ENCODE data around the gene SMAD2.
"Not testable (repeated sequence)": the region's sequence is repeated elsewhere in the genome, so short reads cannot be mapped to it uniquely, and the experiment has no call there.

Gene SMAD2

DNA sequence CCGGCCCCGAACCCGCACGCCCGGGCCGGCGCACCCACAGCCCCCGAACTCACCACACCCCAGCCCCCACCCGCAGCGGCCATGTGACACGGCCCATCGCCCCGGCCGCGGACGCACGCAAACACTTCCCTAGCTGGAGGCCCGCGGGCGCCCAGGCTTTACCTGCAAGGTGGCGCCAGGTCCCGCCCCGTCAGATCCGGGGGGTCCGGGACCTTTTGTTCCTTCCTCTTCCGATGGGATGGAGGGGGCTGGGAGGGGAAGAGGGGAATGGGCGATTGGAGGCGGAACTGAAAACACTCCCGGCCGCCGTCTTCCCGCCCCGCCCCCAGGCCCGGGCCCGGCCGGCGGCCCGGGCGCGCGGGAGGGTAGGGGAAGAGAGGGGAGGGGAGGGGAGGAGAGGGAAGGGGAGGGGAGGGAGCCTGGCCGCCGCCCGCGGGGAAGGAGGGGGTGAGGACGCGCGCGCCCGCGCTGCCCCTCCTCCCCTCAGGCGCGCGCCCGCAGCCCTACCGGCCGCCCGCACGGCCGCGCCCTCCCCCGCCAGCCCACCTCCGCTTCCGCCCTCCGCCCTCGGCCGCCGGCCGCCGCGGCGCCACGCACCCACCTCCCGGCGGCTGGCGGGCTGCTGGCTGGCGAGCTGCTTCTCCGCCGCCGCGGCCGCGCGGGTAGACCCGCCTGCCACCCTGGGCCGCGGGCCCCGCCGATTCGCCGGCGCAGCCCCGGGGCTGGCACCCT is at the start of gene SMAD2:
Gene SMAD2, minus strand, starts transcription at position 461 of the 732 bp plus-strand sequence. CDS start 33,903 bp downstream, outside the sequence.
- peak; percentile 81 for DNase-seq

DNA sequence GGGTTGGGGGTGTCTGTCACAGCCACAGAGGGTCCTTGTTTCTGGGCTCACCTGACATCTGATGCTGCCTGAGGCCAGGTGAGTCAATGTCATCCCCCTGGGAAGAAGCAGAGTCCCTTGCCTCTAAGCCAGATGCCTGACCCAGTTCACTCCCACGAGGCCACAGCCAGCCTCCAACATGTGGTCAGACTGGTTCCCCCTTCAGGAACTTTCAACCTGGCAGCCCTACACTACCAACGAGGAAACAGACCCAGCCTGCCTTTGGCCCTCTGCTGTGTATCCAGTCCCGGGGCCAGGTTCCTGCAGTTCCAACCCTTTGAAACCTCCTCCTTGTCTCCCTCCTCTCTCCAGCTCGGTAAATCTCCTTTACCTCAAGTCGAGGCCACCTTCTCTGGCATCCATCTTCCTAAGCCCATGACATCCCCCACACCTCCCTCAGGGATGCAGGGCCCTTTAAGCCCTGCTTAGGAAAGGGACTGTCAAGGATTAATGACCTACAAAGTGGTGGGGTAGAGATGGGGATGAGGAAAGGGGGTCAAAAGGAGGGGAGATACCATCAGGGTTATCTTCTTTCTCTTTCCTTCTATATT is 49.2 kb upstream of the SMAD2 start:
- no peak for DNase-seq

DNA sequence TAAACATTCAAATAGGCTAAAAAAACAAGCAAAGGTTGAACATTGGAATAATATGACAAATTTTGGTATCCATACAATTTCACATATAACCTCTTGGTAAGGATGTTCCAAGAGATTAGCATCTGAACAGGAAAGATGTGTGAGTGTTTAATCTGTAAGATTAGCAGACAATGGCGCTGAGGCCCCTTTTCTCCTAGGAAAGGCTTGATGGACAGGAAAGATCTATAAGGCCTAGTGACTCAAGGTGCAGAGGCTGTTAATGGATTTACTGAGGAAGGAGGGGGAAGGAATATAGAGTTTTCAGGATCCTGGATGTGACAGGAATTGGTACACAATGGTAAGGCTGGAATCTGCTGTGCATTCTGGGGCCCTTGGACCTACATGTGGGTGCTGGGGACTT is 48.1 kb upstream of the SMAD2 start:
- no peak for DNase-seq

DNA sequence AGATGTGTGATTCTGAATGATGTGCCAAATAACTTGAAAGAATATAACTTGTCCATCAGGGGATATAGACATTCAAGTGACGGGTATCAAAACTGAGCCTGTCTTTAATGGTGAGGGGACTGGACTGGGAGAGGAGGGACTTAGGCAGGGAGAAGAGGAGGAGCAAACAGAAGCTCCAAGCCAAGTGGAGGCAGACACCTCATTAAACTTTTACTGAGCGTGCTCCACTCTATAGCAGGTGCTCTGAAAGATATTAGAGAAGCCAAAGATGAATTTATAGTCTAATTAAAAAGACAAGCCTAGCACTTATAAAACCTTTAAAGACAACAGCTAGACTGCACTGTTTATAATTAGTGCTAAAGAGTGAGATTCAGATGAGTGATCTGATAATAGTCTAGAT is 47.7 kb upstream of the SMAD2 start:
- no peak for DNase-seq

DNA sequence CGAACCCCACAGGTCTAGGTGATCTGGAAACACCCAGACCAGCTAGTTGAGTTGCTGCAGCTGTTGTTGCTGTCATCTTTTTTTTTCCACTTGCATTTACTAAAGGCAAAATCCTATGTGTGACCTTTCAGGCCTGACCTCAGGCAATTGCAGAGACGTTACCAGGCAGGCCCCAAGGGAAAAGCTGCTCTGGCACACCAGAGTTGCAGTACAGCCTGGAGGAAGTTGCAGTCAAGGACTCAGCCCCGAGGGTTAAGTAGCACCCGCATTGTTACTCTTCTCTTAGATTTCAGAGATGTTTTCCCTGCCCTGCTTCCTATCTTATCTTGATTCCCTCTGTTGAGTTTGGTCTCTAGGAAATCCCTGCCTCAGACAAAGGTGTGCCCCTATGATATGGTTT is 45.2 kb upstream of the SMAD2 start:
- DNase-seq: no peak

DNA sequence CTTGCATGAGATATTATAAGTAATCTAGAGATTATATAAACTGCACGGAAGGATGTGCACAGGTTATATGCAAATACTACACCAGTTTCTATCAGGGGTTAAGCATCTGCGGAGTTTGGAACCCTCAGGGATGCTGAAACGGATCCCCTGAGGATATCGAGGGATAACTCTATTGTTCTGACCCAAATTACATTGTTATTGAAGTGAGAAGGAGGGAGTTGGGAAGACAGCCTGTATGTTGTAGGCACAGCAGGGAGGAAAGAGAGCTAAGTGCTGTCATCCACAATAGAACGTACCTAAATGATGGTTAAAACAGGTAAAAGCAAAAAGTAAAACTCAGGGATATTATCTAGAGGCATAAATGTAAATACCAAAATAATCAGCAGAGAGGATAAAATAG is 44.6 kb upstream of the SMAD2 start:
- DNase-seq: no peak

DNA sequence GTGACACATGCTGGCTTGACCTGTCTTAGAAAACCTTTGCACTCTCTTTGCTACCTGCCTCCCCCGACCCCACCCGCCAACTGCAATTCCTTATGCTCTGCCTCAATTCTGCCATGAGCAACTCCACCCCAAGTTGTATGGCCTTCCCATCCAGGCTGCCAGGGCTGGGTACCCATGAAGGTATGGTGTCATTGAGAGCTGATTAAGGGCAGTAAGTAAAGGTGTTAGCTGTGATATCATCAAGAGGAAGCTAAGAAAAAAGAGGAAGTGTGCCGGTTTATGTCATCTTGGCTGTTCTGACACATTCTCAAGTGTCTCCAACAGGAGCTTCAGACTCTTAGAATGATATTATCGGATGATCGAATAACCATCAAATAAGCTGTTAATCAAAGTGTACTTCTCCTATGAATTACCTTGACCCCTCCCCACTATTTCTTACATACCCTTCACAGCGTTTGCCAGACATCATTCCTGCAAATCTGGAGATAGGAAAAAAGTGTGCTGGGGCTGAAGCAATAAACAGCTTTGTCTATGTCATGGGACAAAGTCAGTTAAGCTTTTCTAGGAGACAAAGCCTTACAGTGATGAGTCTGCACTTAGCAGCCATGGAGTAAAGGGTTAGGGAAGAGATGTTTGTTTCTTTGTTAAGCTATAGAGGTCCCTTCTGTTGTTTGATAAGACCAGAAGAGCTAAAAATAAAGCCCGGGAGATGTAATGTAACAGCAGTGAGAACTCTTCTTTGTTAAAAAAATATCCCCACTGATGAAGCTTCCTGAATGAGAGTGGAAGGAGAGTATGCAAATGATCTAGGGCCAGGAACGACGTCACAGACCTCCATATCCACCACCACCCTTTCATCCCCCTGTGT is 40.4 kb upstream of the SMAD2 start:
- peak; percentile 62 for DNase-seq

GRCh38 chr18:47969816-47970215 is 39.4 kb upstream of the SMAD2 start:
- DNase-seq: no peak

DNA sequence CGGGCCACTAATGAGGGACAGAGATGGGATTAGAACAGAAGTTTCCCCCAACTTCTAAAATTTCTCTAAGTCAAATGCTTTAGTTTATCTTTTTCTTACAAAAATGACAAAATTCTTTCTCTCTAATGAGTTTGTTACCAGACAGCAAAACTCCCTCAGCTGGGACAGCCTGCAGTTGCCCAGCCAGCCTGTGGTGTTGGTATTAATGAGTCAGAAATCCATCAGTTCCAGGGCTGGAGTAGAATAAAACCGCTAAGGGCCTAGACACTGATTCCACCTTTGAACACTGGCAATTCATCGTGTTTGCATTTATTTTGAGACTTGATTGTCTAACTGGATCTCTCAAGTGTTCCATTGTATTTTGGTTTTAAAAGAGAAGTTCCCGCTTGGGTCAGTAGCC is 38.3 kb upstream of the SMAD2 start:
- DNase-seq: no peak

DNA sequence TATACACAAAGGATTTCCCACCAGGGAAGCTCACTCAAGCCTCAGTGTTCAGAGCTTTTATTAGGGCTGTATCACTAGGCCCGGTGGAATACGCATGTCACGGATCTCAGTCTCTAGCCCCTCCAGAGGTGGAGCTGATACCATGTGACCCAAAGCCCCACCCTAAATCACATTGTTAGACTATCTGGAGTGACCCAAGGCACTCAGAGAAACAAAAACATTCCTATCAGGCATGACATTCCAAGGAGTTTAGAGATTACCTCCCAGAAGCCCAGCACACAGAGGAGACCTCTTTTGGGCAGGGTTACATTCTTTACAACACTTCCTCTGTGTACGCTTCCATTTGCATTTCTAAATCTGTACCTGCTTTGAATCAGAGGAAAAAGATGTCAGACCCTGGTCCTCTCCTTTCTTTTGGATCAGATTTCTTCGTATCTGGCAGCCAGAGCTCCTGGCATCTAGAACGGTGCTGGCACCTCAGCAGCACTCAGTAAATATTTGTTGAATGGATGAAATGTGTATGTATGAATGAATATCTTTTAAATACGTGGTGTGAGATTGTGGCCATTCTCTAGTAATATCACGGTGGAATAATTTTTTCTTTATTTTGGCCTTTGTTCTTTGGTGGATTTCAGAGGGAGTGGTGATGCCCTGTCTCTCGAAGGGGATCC is 37.7 kb upstream of the SMAD2 start:
- no peak for DNase-seq

DNA sequence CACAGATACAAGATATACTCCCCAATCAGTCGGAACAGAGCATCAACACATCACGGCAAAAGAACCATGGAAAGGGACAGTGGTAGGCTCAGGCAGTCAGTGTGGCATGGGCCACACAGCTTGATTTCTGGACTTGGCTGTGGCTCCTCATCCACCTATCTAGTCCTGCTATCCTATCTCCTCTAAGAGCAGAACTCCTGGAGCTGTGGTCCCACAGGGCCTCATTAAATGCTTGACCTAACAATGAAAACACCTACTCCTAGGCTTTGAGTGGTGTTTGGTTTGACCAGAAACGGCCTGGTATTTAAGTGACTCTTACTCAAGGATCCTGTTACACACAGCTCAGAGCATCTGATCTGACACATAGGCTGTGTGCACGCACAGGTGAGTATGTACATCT is 33.6 kb upstream of the SMAD2 start:
- DNase-seq: no peak

- DNase-seq: not testable (repeated sequence)
These were observed 30.5 kb upstream of the SMAD2 start for GRCh38 chr18:47961003-47961402.

DNA sequence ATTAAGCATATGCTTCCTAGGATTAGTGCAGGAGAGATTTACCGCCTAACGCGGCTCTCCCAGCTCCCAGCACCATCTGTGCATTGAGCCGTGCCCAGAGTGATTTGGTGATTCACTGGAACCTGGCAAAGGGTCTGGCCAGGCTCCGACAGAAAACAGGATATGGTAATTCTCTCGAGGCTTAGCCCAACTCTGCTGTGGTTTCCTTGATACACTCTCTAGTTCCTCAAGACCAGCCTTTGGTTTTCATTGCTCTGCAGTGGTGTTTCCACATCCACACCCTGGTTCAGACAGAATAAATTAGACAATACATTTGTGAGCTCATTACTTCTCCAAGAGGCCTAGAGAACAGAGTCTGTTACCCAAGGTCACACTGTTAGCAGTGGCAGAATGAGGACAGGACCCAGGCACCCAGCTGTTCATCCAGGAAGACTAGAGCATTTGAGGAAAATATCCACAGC is 23.0 kb upstream of the SMAD2 start:
- peak; percentile 75 for DNase-seq

- DNase-seq: no peak
These were observed 20.1 kb upstream of the SMAD2 start for GRCh38 chr18:47950511-47950910.

GRCh38 chr18:47949202-47949601 is 18.7 kb upstream of the SMAD2 start:
- no peak for DNase-seq

- no peak for DNase-seq
These were observed 16.4 kb upstream of the SMAD2 start for GRCh38 chr18:47946889-47947288.

GRCh38 chr18:47944972-47945852 is 14.8 kb upstream of the SMAD2 start:
- peak; percentile 60 for DNase-seq

GRCh38 chr18:47936952-47937351 is 6.5 kb upstream of the SMAD2 start:
- DNase-seq: peak; percentile 42

- no peak for DNase-seq
These were observed 5.0 kb upstream of the SMAD2 start for GRCh38 chr18:47935321-47936055.

DNA sequence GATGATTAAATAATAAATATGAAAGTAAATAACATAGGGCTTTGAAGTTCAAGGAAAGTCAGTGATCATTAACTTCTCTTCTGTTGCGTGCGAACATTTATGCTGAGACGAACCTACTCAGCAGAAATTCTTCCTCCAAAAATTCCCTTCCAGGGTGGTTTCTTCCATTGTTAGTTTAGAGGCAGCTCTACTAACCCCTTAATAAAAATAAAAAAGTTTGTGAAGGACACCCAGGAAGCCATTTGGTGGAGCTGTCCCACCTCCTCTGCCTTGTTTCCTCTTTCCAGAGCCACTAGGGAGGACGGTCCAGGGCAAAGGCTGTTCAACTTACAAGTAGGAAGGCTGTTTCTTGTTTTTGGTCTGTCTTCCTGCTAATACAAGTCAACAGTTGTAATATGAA is 2.1 kb upstream of the SMAD2 start:
- peak; percentile 42 for DNase-seq

GRCh38 chr18:47932190-47932589 is 1.7 kb upstream of the SMAD2 start:
- DNase-seq: no peak
